GM19324 (cell line): ENCODE results near the gene VPS54.
A peak's percentile ranks its signal among the peaks of the same experiment; 100 is the strongest.

Experiments used
- ATAC-seq: cut with Tn5 transposase; IDR thresholded peaks from one replicate; pipeline ENCODE4 v1.9.1; 2021; ENCODE audit warnings: mild to moderate bottlenecking, moderate library complexity; ENCODE audit not compliant: unreplicated experiment, low FRiP score

Gene VPS54

GRCh38 chr2:64019083-64019974 is at the start of gene VPS54:
TSS of gene VPS54 (minus strand) at chr2:64019428. CDS start at chr2:63983999, 35,429 bp downstream.
- peak; percentile 77 for ATAC-seq

GRCh38 chr2:64067326-64067725 is 48.1 kb upstream of the VPS54 start:
- ATAC-seq, result no peak

- no peak for ATAC-seq
These were observed 46.3 kb upstream of the VPS54 start for GRCh38 chr2:64065516-64065915.

- ATAC-seq, result no peak
These were observed 44.7 kb upstream of the VPS54 start for GRCh38 chr2:64063924-64064331.

GRCh38 chr2:64063454-64063853 is 44.2 kb upstream of the VPS54 start:
- no peak for ATAC-seq

GRCh38 chr2:64062840-64063239 is 43.6 kb upstream of the VPS54 start:
- peak; percentile 61 for ATAC-seq

- no peak for ATAC-seq
These were observed 40.0 kb upstream of the VPS54 start for GRCh38 chr2:64059270-64059669.

- no peak for ATAC-seq
These were observed 36.8 kb upstream of the VPS54 start for GRCh38 chr2:64056021-64056420.

GRCh38 chr2:64054161-64054915 is 35.1 kb upstream of the VPS54 start:
- ATAC-seq, result no peak

- no peak for ATAC-seq
These were observed 33.4 kb upstream of the VPS54 start for GRCh38 chr2:64052463-64053241.

- ATAC-seq, result peak; percentile 84
These were observed 30.5 kb upstream of the VPS54 start for GRCh38 chr2:64049633-64050220.

- no peak for ATAC-seq
These were observed 26.7 kb upstream of the VPS54 start for GRCh38 chr2:64045938-64046337.

- no peak for ATAC-seq
These were observed 20.9 kb upstream of the VPS54 start for GRCh38 chr2:64040161-64040560.

GRCh38 chr2:64036034-64036705 is 16.9 kb upstream of the VPS54 start:
- ATAC-seq, result no peak

- no peak for ATAC-seq
These were observed 16.1 kb upstream of the VPS54 start for GRCh38 chr2:64035072-64035942.

GRCh38 chr2:64029116-64029665 is 10.0 kb upstream of the VPS54 start:
- ATAC-seq, result no peak

GRCh38 chr2:64025741-64026140 is 6.5 kb upstream of the VPS54 start:
- peak; percentile 54 for ATAC-seq

- ATAC-seq, result no peak
These were observed 5.2 kb upstream of the VPS54 start for GRCh38 chr2:64024259-64024949.
